ENCODE data around the gene RELN. TPM values are rescaled to one million over a fixed set of nuclear protein-coding genes. Genes with fewer than 3 reads are reported as not detected.

RELN gene
- total and polyA plus RNA-seq, 9 of the 15 experiments (the other 6 are each of a cell fraction or from before 2014, with no cell fraction given) = 12.9 to 43.2 (median 18.1) TPM

- TF ChIP-seq LEF1 (IDR thresholded peaks at IDR 0.05) (no peak), YBX1 (IDR thresholded peaks at IDR 0.05) (no peak), CBFA2T2 (conservative IDR thresholded peaks at IDR 0.05) (no peak)
Measured at GRCh38 chr7:103437623-103438022, 551.8 kb downstream of the RELN start (continued).

- no TSS peak for BruUV-seq (replicated peaks)
- TF ChIP-seq XRCC5 (IDR thresholded peaks at IDR 0.05; ENCODE audit: low read depth, low read length) = no peak
- TF ChIP-seq LEF1 (IDR thresholded peaks at IDR 0.05) = no peak
- TF ChIP-seq NFE2L1 (tag; IDR thresholded peaks at IDR 0.05; ENCODE audit: borderline replicate concordance, low read depth) = no peak
- no peak for TF ChIP-seq ARID4B (CRISPR knock-in tag; IDR thresholded peaks at IDR 0.05)
- CTCF ChIA-PET (ENCODE audit: low intra/inter-chr PET ratio) = no interaction called here
- in situ Hi-C loops (cut with MboI) (no loop called here), intact Hi-C loops (cut with micrococcal nuclease) (no loop called here)
- Histone ChIP-seq H3K9ac (ENCODE audit: insufficient read depth in 1 of 2, low read depth in 2 of 2, low read length in 2 of 2) (no peak overlapping the region), H3K4me1 (replicated peaks in 1 of 2; ENCODE audit: control insufficient read depth in 2 of 2, insufficient read depth in 2 of 2, low read length in 2 of 2) (no peaks in the 10 kb centered on the region), H3K27ac (ENCODE audit: extremely low read depth, low read depth, low read length) (no peak overlapping the region), H4K20me1 (replicated peaks; ENCODE audit: control insufficient read depth, insufficient read depth, low read length) (no peaks in the 10 kb centered on the region), H3K4me3 (no peak overlapping the region), H2AFZ (ENCODE audit: low read depth, low read length) (no peak overlapping the region), H3K9me3 (replicated peaks; ENCODE audit: control insufficient read depth, insufficient read depth, low read depth, low read length) (peaks cover 6% of the 10 kb centered on the region; the same call in 1 of the 2 replicates), H3K9me1 (ENCODE audit: control insufficient read depth, insufficient read depth, low read length) (no peaks in the 10 kb centered on the region), H3K79me2 (ENCODE audit: control insufficient read depth, insufficient read depth, low read length) (no peaks in the 10 kb centered on the region), H3K4me2 (ENCODE audit: insufficient read depth, low read length) (no peak overlapping the region), H3K27me3 (ENCODE audit: control insufficient read depth in 2 of 2, insufficient read depth in 2 of 2, low read length in 2 of 2) (peaks cover 4 to 8% of the 10 kb centered on the region in 2 experiments; a peak in 3 of 5 replicates), H3K36me3 (ENCODE audit: control insufficient read depth, insufficient read depth, low read length) (no peaks in the 10 kb centered on the region)
- FAIRE-seq (no peak), DNase-seq (ENCODE audit: extremely low read depth in 1 of 4, low spot score in 3 of 4) (no peak), ATAC-seq (no peak)
- POLR2A ChIA-PET = no interaction called here
- WGBS (ENCODE audit: insufficient coverage, low coverage, missing lambda C conversion rate) = 0% methylated on average over 1 of the region's 1 CpG
Measured at GRCh38 chr7:103432712-103433111, 556.7 kb downstream of the RELN start.
